Transverse colon (tissue), 4 donors: ENCODE measurements around the gene BUB3. TPM values are rescaled to one million over a fixed set of nuclear protein-coding genes. Genes with fewer than 3 reads are reported as not detected.

Source experiments
- DNase-seq: peaks from one replicate; pipeline ENCODE4 v3.0.0-alpha.2; 2019
- H3K27ac ChIP-seq, 4 donors: fragments of 200-600 bp; sonication (generic); 2 replicates each; pipeline ENCODE4 v1.5.1; 2016 to 2018; ENCODE audit warnings: inconsistent platforms in 4 of 4
- H3K27me3 ChIP-seq: fragments of 200-600 bp; sonication (generic); 2 replicates; pipeline ENCODE4 v1.5.1; 2017; ENCODE audit warnings: inconsistent platforms
- H3K36me3 ChIP-seq, 4 donors: fragments of 200-600 bp; sonication (generic); 2 replicates each; pipeline ENCODE4 v1.5.1; 2017 to 2019; ENCODE audit warnings: inconsistent platforms in 4 of 4
- H3K4me1 ChIP-seq, 4 donors: fragments of 200-600 bp; sonication (generic); 2 replicates each; pipeline ENCODE4 v1.5.1; 2017 to 2020; ENCODE audit warnings: inconsistent platforms in 4 of 4
- H3K4me3 ChIP-seq, 4 donors: fragments of 200-600 bp; sonication (generic); 1 replicate in 1 of 4; 2 replicates in 3 of 4; pipeline versions ENCODE4 v1.5.1 to v1.6.1; 2017 to 2019; ENCODE audit warnings: inconsistent platforms in 4 of 4
- H3K9me3 ChIP-seq, 2 donors: fragments of 200-600 bp; sonication (generic); 2 replicates each; pipeline ENCODE4 v1.5.1; 2017 to 2019; ENCODE audit warnings: inconsistent platforms in 2 of 2
- CTCF ChIP-seq, 5 experiments: fragments of 200-600 bp in 3 of 5; fragments of 450-650 bp in 2 of 5; sonication (generic) in 3 of 5; IDR thresholded peaks; 1 replicate in 2 of 5; 2 replicates in 3 of 5; pipeline ENCODE4 v1.5.1; 2016 to 2017; ENCODE audit warnings: antibody characterized with exemption in 5 of 5, inconsistent platforms in 3 of 5, mild to moderate bottlenecking in 2 of 5, moderate library complexity in 1 of 5
- EP300 ChIP-seq: sonication (generic); formaldehyde crosslinking; IDR thresholded peaks from one replicate; pipeline ENCODE4 v1.6.1; 2017; ENCODE audit warnings: antibody characterized with exemption, low read depth
- POLR2A ChIP-seq: fragments of 450-650 bp; IDR thresholded peaks from one replicate; pipeline ENCODE4 v1.6.1; 2016; ENCODE audit warnings: antibody characterized with exemption, mild to moderate bottlenecking, moderate library complexity
- POLR2AphosphoS5 ChIP-seq, 3 donors: sonication (generic); formaldehyde crosslinking; IDR thresholded peaks; one replicate each; pipeline ENCODE4 v1.6.1; 2016; ENCODE audit warnings: antibody characterized with exemption in 3 of 3
- WGBS, 2 donors: methylation state at CpG; one replicate each; pipeline ENCODE4 v1.1.5; 2018; ENCODE audit warnings: low coverage in 1 of 2; 5-methylcytosine and 5-hydroxymethylcytosine counted together
- in situ Hi-C, 4 donors: fragments of 200-750 bp; cut with MboI; loops; one replicate each; pipeline versions ENCODE4 v1.15.0 to v1.15.1; 2017; ENCODE audit warnings: low sequenced_read_pairs in 3 of 4, low pct_ligation_motif_present in 1 of 4, low pct_unique_long_range_greater_than_20kb in 1 of 4
- intact Hi-C: fragments of 100-400 bp; cut with DNase I; formaldehyde crosslinking; loops from one replicate; pipeline ENCODE4 v1.15.1; 2023; ENCODE audit warnings: low total_unique reads
- total RNA-seq, 4 donors: library from RNA; depleted of rRNA; stranded (reverse); fragments of >200 nt; gene quantifications; one replicate each; pipeline ENCODE4 v1.1.0, GENCODE V29; 2016

BUB3 gene
- 10 to 100 TPM; 22.1 to 91.1 (median 54.9) TPM for total RNA-seq

GRCh38 chr10:123154092-123154710 lies at the start of gene BUB3:
BUB3 (plus strand) TSS chr10:123154402; CDS start chr10:123154918, 516 bp downstream.
- peaks cover 20 to 59% (median 34%) of the 10 kb centered on the region in 4 donors for H3K4me1 ChIP-seq
- in situ Hi-C loops: no loop called here
- 1% methylated on average over 49 of the region's 50 CpGs; no CpG with 5 or more reads in 1 of the 2 donors for WGBS, 2 donors
- peaks cover 43% of the 10 kb centered on the region for H3K27me3 ChIP-seq
- peaks cover 0 to 18% (median 4%) of the 10 kb centered on the region in 4 donors for H3K36me3 ChIP-seq
- TF ChIP-seq CTCF (IDR thresholded peaks at IDR 0.05) (peak in 4 of 5 experiments; percentile 19 to 58 (median 33)), POLR2A (peak; percentile 85), POLR2AphosphoS5 (IDR thresholded peaks at IDR 0.05) (peak; percentile 88 to 95 (median 90)), EP300 (no peak)
- H3K27ac ChIP-seq: peak within 1 kb of the TSS; percentile 91 to 97 (median 95)
- no peaks in the 10 kb centered on the region for H3K9me3 ChIP-seq
- H3K4me3 ChIP-seq: peak within 1 kb of the TSS; percentile 78 to 100 (median 91)
- DNase-seq: peak; percentile 98
- intact Hi-C loops: no loop called here

- intact Hi-C loops: no loop called here
Measured at GRCh38 chr10:123109466-123109865, 44.7 kb upstream of the BUB3 start.

GRCh38 chr10:123117644-123118417 lies 36.4 kb upstream of the BUB3 start:
- no peaks in the 10 kb centered on the region for H3K9me3 ChIP-seq
- H3K4me1 ChIP-seq: no peaks in the 10 kb centered on the region
- H3K36me3 ChIP-seq: no peaks in the 10 kb centered on the region
- peaks cover 44% of the 10 kb centered on the region for H3K27me3 ChIP-seq
- DNase-seq: no peak
- in situ Hi-C loops: no loop called here
- 27 to 29% methylated on average over 5 to 25 of the region's 26 CpGs for WGBS, 2 donors
- TF ChIP-seq POLR2AphosphoS5 (IDR thresholded peaks at IDR 0.05): no peak
- TF ChIP-seq CTCF (IDR thresholded peaks at IDR 0.05): no peak
- H3K4me3 ChIP-seq: no peak overlapping the region
- intact Hi-C loops: no loop called here
- no peak overlapping the region for H3K27ac ChIP-seq

More at GRCh38 chr10:123109466-123109865, 44.7 kb upstream of the BUB3 start:
- Histone ChIP-seq H3K9me3 (no peaks in the 10 kb centered on the region), H3K36me3 (no peaks in the 10 kb centered on the region), H3K4me1 (no peaks in the 10 kb centered on the region), H3K27ac (no peak overlapping the region), H3K27me3 (no peaks in the 10 kb centered on the region), H3K4me3 (no peak overlapping the region)
- in situ Hi-C loops: no loop called here
- no peak for DNase-seq
- TF ChIP-seq CTCF (IDR thresholded peaks at IDR 0.05): no peak
- TF ChIP-seq EP300: no peak
- TF ChIP-seq POLR2A: no peak
- TF ChIP-seq POLR2AphosphoS5 (IDR thresholded peaks at IDR 0.05): no peak
- 71 to 97% methylated on average over 5 to 7 of the region's 7 CpGs for WGBS, 2 donors

GRCh38 chr10:123119081-123119480 lies 35.1 kb upstream of the BUB3 start:
- H3K4me1 ChIP-seq: no peaks in the 10 kb centered on the region
- H3K4me3 ChIP-seq: no peak overlapping the region
- intact Hi-C loops (no loop called here), in situ Hi-C loops (no loop called here)
- DNase-seq: no peak
- peaks cover 47% of the 10 kb centered on the region for H3K27me3 ChIP-seq
- WGBS, 2 donors: 88% methylated on average over 7 of the region's 8 CpGs; no CpG with 5 or more reads in 1 of the 2 donors
- no peak for TF ChIP-seq POLR2A
- no peak for TF ChIP-seq EP300
- no peak for TF ChIP-seq CTCF (IDR thresholded peaks at IDR 0.05)
- no peak for TF ChIP-seq POLR2AphosphoS5 (IDR thresholded peaks at IDR 0.05)
- no peaks in the 10 kb centered on the region for H3K36me3 ChIP-seq
- no peak overlapping the region for H3K27ac ChIP-seq
- H3K9me3 ChIP-seq: no peaks in the 10 kb centered on the region
